Measurements from ENCODE around the gene MYRIP. TPM values are rescaled to one million over a fixed set of nuclear protein-coding genes. Genes with fewer than 3 reads are reported as not detected.

Gene MYRIP
- total RNA-seq, 1 donor from 2014 or later = not detected

GRCh38 chr3:40243056-40243455 is 433.6 kb downstream of the MYRIP start:
- H3K4me3 Mint-ChIP-seq = no peak overlapping the region
- no peaks in the 10 kb centered on the region for H3K4me1 Mint-ChIP-seq (ENCODE audit: low read depth)
- no peaks in the 10 kb centered on the region for H3K9me3 Mint-ChIP-seq
- no peaks in the 10 kb centered on the region for H3K27me3 Mint-ChIP-seq (ENCODE audit: insufficient read depth)
- intact Hi-C loops (cut with micrococcal nuclease) = no loop called here
- no peak for DNase-seq (ENCODE audit: low spot score)
- H3K36me3 Mint-ChIP-seq (ENCODE audit: low read depth) = no peaks in the 10 kb centered on the region
- no peak overlapping the region for H3K27ac Mint-ChIP-seq

- Mint-ChIP-seq H3K27ac (no peak overlapping the region), H3K4me1 (ENCODE audit: low read depth) (no peaks in the 10 kb centered on the region), H3K9me3 (no peaks in the 10 kb centered on the region), H3K27me3 (ENCODE audit: insufficient read depth) (no peaks in the 10 kb centered on the region), H3K4me3 (no peak overlapping the region), H3K36me3 (ENCODE audit: low read depth) (no peaks in the 10 kb centered on the region)
- intact Hi-C loops (cut with micrococcal nuclease) = no loop called here
- no peak for DNase-seq (ENCODE audit: low spot score)
These were observed 438.5 kb downstream of the MYRIP start for GRCh38 chr3:40247714-40248454.

- Mint-ChIP-seq H3K36me3 (ENCODE audit: low read depth) (no peaks in the 10 kb centered on the region), H3K4me3 (no peak overlapping the region), H3K27me3 (ENCODE audit: insufficient read depth) (no peaks in the 10 kb centered on the region), H3K27ac (no peak overlapping the region), H3K9me3 (no peaks in the 10 kb centered on the region), H3K4me1 (ENCODE audit: low read depth) (no peaks in the 10 kb centered on the region)
- no peak for DNase-seq (ENCODE audit: low spot score)
- intact Hi-C loops (cut with micrococcal nuclease) = no loop called here
These were observed 439.2 kb downstream of the MYRIP start for GRCh38 chr3:40248591-40248990.

- H3K36me3 Mint-ChIP-seq (ENCODE audit: low read depth) = no peaks in the 10 kb centered on the region
- H3K27ac Mint-ChIP-seq = no peak overlapping the region
- no peaks in the 10 kb centered on the region for H3K27me3 Mint-ChIP-seq (ENCODE audit: insufficient read depth)
- intact Hi-C loops (cut with micrococcal nuclease) = no loop called here
- no peaks in the 10 kb centered on the region for H3K4me1 Mint-ChIP-seq (ENCODE audit: low read depth)
- H3K4me3 Mint-ChIP-seq = no peak overlapping the region
- H3K9me3 Mint-ChIP-seq = no peaks in the 10 kb centered on the region
- no peak for DNase-seq (ENCODE audit: low spot score)
These were observed 439.8 kb downstream of the MYRIP start for GRCh38 chr3:40249168-40249567.

GRCh38 chr3:40254491-40254890 is 445.1 kb downstream of the MYRIP start:
- Mint-ChIP-seq H3K36me3 (ENCODE audit: low read depth) (no peaks in the 10 kb centered on the region), H3K27ac (no peak overlapping the region), H3K4me1 (ENCODE audit: low read depth) (no peaks in the 10 kb centered on the region), H3K9me3 (no peaks in the 10 kb centered on the region), H3K4me3 (no peak overlapping the region), H3K27me3 (ENCODE audit: insufficient read depth) (no peaks in the 10 kb centered on the region)
- intact Hi-C loops (cut with micrococcal nuclease) = no loop called here
- no peak for DNase-seq (ENCODE audit: low spot score)

GRCh38 chr3:40254891-40255290 is 445.5 kb downstream of the MYRIP start:
- intact Hi-C loops (cut with micrococcal nuclease) = no loop called here
- Mint-ChIP-seq H3K4me3 (no peak overlapping the region), H3K27me3 (ENCODE audit: insufficient read depth) (no peaks in the 10 kb centered on the region), H3K36me3 (ENCODE audit: low read depth) (no peaks in the 10 kb centered on the region), H3K27ac (no peak overlapping the region), H3K4me1 (ENCODE audit: low read depth) (no peaks in the 10 kb centered on the region), H3K9me3 (no peaks in the 10 kb centered on the region)
- no peak for DNase-seq (ENCODE audit: low spot score)

GRCh38 chr3:40255532-40255931 is 446.1 kb downstream of the MYRIP start:
- DNase-seq (ENCODE audit: low spot score) = no peak
- Mint-ChIP-seq H3K27ac (no peak overlapping the region), H3K9me3 (no peaks in the 10 kb centered on the region), H3K36me3 (ENCODE audit: low read depth) (no peaks in the 10 kb centered on the region), H3K4me3 (no peak overlapping the region), H3K27me3 (ENCODE audit: insufficient read depth) (no peaks in the 10 kb centered on the region), H3K4me1 (ENCODE audit: low read depth) (no peaks in the 10 kb centered on the region)
- intact Hi-C loops (cut with micrococcal nuclease) = no loop called here

- Mint-ChIP-seq H3K27me3 (ENCODE audit: insufficient read depth) (no peaks in the 10 kb centered on the region), H3K9me3 (no peaks in the 10 kb centered on the region), H3K4me3 (no peak overlapping the region), H3K27ac (no peak overlapping the region), H3K4me1 (ENCODE audit: low read depth) (no peaks in the 10 kb centered on the region), H3K36me3 (ENCODE audit: low read depth) (no peaks in the 10 kb centered on the region)
- intact Hi-C loops (cut with micrococcal nuclease) = no loop called here
- DNase-seq (ENCODE audit: low spot score) = no peak
These were observed 448.7 kb downstream of the MYRIP start for GRCh38 chr3:40258064-40258463.

- DNase-seq (ENCODE audit: low spot score) = no peak
- Mint-ChIP-seq H3K4me1 (ENCODE audit: low read depth) (no peaks in the 10 kb centered on the region), H3K27me3 (ENCODE audit: insufficient read depth) (no peaks in the 10 kb centered on the region), H3K4me3 (no peak overlapping the region), H3K9me3 (no peaks in the 10 kb centered on the region), H3K27ac (no peak overlapping the region), H3K36me3 (ENCODE audit: low read depth) (no peaks in the 10 kb centered on the region)
- intact Hi-C loops (cut with micrococcal nuclease) = no loop called here
These were observed 449.1 kb downstream of the MYRIP start for GRCh38 chr3:40258555-40258954.

- intact Hi-C loops (cut with micrococcal nuclease) = no loop called here
- Mint-ChIP-seq H3K27me3 (ENCODE audit: insufficient read depth) (peaks cover 6% of the 10 kb centered on the region), H3K27ac (no peak overlapping the region), H3K36me3 (ENCODE audit: low read depth) (no peaks in the 10 kb centered on the region), H3K4me1 (ENCODE audit: low read depth) (no peaks in the 10 kb centered on the region), H3K4me3 (no peak overlapping the region), H3K9me3 (no peaks in the 10 kb centered on the region)
- DNase-seq (ENCODE audit: low spot score) = no peak
These were observed 452.9 kb downstream of the MYRIP start for GRCh38 chr3:40262331-40262730.

- no peak overlapping the region for H3K27ac Mint-ChIP-seq
- peaks cover 6% of the 10 kb centered on the region for H3K27me3 Mint-ChIP-seq (ENCODE audit: insufficient read depth)
- intact Hi-C loops (cut with micrococcal nuclease) = no loop called here
- H3K9me3 Mint-ChIP-seq = no peaks in the 10 kb centered on the region
- no peak for DNase-seq (ENCODE audit: low spot score)
- H3K4me3 Mint-ChIP-seq = no peak overlapping the region
- no peaks in the 10 kb centered on the region for H3K4me1 Mint-ChIP-seq (ENCODE audit: low read depth)
- H3K36me3 Mint-ChIP-seq (ENCODE audit: low read depth) = no peaks in the 10 kb centered on the region
These were observed 455.0 kb downstream of the MYRIP start for GRCh38 chr3:40264451-40264850.

GRCh38 chr3:40265181-40265580 is 455.8 kb downstream of the MYRIP start:
- no peaks in the 10 kb centered on the region for H3K4me1 Mint-ChIP-seq (ENCODE audit: low read depth)
- intact Hi-C loops (cut with micrococcal nuclease) = no loop called here
- no peaks in the 10 kb centered on the region for H3K36me3 Mint-ChIP-seq (ENCODE audit: low read depth)
- H3K27me3 Mint-ChIP-seq (ENCODE audit: insufficient read depth) = peaks cover 6% of the 10 kb centered on the region
- H3K4me3 Mint-ChIP-seq = no peak overlapping the region
- DNase-seq (ENCODE audit: low spot score) = no peak
- H3K9me3 Mint-ChIP-seq = no peaks in the 10 kb centered on the region
- H3K27ac Mint-ChIP-seq = no peak overlapping the region

- H3K4me3 Mint-ChIP-seq = no peak overlapping the region
- intact Hi-C loops (cut with micrococcal nuclease) = no loop called here
- no peaks in the 10 kb centered on the region for H3K4me1 Mint-ChIP-seq (ENCODE audit: low read depth)
- no peaks in the 10 kb centered on the region for H3K9me3 Mint-ChIP-seq
- DNase-seq (ENCODE audit: low spot score) = no peak
- H3K36me3 Mint-ChIP-seq (ENCODE audit: low read depth) = no peaks in the 10 kb centered on the region
- H3K27ac Mint-ChIP-seq = no peak overlapping the region
- peaks cover 6% of the 10 kb centered on the region for H3K27me3 Mint-ChIP-seq (ENCODE audit: insufficient read depth)
These were observed 458.7 kb downstream of the MYRIP start for GRCh38 chr3:40267937-40268724.
